ENCODE measurements around the gene CAPN5.

GRCh38 chr11:77068457-77069335, 1.9 kb downstream of the CAPN5 start:
- TF ChIP-seq TAF1 (conservative IDR thresholded peaks at IDR 0.05) (no peak), MAX (IDR thresholded peaks at IDR 0.05) (no peak), CTCF (IDR thresholded peaks at IDR 0.05; ENCODE audit: low read depth, low read length, missing input control) (no peak), ZBTB33 (IDR thresholded peaks at IDR 0.05) (no peak), REST (IDR thresholded peaks at IDR 0.05) (no peak), SP1 (IDR thresholded peaks at IDR 0.05) (no peak), RAD21 (IDR thresholded peaks at IDR 0.05) (no peak)

Data from liver (tissue), 3 donors.